22Rv1 (cell line): ENCODE measurements around the gene THRSP.

ENCODE experiments used
- H3K27ac ChIP-seq: fragments of 450-650 bp; 2 replicates; pipeline ENCODE4 v1.5.1; 2017
- ZFX ChIP-seq: fragments of 450-650 bp; IDR thresholded peaks from 2 replicates; pipeline ENCODE4 v1.6.1; 2017; ENCODE audit warnings: antibody characterized with exemption, borderline replicate concordance
- TF ChIP-seq, protein P1 (sequence below): fragments of 450-650 bp; IDR thresholded peaks from 2 replicates; pipeline ENCODE4 v1.5.1; 2017; ENCODE audit warnings: mild to moderate bottlenecking

THRSP gene

DNA sequence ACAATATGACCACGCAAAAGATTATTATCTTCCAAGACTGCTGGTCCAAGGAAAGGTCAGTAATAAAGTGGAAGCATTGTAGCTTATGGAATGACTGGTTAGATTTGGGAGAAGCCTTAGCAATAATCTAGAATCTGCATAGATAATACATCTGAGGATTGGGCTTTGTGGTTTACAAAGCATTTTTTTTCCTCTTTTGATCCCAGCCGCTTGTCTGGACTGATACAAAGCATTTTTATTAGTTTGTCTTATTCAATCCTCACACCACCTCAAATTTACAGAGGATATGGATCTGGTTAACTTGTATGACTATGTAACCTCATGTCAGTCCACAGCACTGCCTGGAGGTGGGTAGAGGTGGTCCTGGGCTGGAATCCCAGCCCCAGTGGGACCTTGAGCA, 990 bp upstream of the THRSP start:
- TF ChIP-seq, protein P1, sequence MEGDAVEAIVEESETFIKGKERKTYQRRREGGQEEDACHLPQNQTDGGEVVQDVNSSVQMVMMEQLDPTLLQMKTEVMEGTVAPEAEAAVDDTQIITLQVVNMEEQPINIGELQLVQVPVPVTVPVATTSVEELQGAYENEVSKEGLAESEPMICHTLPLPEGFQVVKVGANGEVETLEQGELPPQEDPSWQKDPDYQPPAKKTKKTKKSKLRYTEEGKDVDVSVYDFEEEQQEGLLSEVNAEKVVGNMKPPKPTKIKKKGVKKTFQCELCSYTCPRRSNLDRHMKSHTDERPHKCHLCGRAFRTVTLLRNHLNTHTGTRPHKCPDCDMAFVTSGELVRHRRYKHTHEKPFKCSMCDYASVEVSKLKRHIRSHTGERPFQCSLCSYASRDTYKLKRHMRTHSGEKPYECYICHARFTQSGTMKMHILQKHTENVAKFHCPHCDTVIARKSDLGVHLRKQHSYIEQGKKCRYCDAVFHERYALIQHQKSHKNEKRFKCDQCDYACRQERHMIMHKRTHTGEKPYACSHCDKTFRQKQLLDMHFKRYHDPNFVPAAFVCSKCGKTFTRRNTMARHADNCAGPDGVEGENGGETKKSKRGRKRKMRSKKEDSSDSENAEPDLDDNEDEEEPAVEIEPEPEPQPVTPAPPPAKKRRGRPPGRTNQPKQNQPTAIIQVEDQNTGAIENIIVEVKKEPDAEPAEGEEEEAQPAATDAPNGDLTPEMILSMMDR = no peak
- TF ChIP-seq ZFX = no peak
- no peak overlapping the region for H3K27ac ChIP-seq

DNA sequence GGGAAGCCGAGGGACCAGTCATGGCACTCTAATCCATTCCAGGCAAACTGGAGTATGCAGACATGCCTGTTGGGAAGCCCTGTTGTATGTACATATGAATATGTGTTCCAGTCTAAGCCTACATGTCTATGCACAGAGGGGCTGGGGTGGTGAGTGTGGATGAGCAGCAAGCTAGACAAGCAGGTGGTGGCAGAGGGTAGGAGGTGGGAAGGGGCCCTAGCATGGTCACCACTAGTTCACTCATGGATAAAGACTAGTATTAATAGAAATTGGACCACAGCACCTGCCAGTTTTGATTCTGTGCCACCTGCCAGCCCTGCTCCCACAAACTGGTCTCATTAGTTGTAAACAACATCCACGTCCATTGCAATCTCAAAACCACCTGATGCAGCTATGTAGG, 1.5 kb downstream of the THRSP start:
- H3K27ac ChIP-seq = no peak overlapping the region
- TF ChIP-seq ZFX = no peak
- TF ChIP-seq, protein P1 = no peak

DNA sequence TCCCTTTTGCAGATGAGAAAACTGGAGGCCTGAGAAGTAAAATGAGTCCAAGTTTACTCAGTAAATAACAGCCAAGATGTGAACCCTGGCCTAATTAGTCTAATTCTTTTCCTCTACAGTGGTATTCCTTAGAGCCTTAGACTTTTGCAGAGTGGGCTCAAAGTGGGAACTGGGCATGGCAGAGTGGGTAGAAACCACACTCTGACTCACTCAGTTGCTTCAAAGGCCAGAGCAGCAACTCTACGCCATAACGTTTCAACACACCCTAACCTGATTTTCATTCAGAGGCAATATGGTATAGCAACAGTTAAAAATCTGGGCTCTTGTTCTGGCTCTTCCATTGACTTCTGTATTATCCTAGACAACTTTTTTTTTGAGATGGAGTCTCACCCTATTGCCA, 2.8 kb downstream of the THRSP start:
- no peak for TF ChIP-seq ZFX
- TF ChIP-seq, protein P1 = no peak
- no peak overlapping the region for H3K27ac ChIP-seq

GRCh38 chr11:78067704-78068103, 4.0 kb downstream of the THRSP start:
- no peak overlapping the region for H3K27ac ChIP-seq
- TF ChIP-seq, protein P1 = no peak
- TF ChIP-seq ZFX = no peak

GRCh38 chr11:78069465-78069864, 5.8 kb downstream of the THRSP start:
- H3K27ac ChIP-seq = no peak overlapping the region
- TF ChIP-seq, protein P1 = no peak
- no peak for TF ChIP-seq ZFX

DNA sequence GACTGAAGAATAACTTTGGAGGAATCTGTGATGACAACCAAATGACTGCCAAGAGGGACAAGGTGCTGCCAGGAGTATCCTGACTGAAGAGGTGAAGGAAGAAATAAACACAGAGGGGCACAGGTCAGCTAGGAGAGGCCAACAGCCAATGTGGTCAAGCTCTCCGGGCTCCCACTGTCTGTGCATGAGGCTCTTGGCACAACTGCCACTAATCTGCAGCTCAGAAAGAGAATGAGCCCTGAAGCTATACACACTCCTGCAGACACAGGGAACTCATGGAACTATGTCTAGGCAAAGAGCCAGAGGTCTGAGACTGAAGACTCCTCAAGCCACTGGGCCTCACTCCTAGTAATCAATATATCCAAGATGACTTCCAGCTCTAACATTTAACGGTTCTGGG, 7.0 kb downstream of the THRSP start:
- peak overlapping the region; percentile 34; the same call in 1 of the 2 replicates for H3K27ac ChIP-seq
- no peak for TF ChIP-seq ZFX
- TF ChIP-seq, protein P1 = no peak

DNA sequence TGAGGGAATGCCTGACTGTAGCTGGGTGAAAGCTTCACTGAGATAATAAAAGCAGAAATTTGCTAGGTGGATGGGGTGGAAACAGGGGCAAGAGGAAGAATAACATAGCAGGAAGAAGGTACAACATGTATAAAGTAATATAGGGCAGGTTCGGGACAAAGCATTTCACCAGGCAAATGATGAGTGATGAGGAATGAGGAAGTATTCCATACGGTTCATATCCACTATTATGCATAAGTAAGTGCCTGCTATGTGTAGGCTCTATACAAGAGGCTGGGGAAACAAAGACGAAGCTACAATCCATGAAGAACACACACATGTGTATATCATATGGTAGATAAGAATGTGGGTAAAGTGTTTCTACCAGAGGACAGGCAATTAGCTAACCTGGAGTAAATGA, 8.1 kb downstream of the THRSP start:
- H3K27ac ChIP-seq = 0 out of 2 replicates have a peak overlapping the region, but pooled peaks have one; percentile 34
- TF ChIP-seq, protein P1 = no peak
- no peak for TF ChIP-seq ZFX

DNA sequence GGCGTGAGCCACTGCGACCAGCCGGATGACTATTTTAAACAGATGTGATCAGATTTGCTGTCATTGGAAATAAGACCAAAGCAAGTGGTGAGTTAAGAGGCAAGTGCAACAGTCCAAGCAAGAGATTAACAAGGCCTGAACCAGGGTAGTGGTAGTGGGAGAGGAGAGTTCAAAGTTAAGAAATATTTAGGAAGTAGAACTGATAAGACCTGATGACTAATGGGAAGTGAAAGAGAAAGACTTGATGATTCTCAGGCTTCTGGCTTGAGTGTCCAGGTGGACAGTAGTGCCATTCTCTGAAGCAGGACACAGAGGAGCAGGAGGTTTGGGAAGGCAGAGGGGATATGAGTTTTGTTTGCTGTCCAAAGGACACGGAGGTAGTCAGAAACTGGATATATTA, 8.8 kb downstream of the THRSP start:
- no peak for TF ChIP-seq ZFX
- TF ChIP-seq, protein P1 = no peak

More for the DNA sequence above, 8.8 kb downstream of the THRSP start:
- H3K27ac ChIP-seq = no peak overlapping the region
